ENCODE measurements around the gene GABRR1.

DNA sequence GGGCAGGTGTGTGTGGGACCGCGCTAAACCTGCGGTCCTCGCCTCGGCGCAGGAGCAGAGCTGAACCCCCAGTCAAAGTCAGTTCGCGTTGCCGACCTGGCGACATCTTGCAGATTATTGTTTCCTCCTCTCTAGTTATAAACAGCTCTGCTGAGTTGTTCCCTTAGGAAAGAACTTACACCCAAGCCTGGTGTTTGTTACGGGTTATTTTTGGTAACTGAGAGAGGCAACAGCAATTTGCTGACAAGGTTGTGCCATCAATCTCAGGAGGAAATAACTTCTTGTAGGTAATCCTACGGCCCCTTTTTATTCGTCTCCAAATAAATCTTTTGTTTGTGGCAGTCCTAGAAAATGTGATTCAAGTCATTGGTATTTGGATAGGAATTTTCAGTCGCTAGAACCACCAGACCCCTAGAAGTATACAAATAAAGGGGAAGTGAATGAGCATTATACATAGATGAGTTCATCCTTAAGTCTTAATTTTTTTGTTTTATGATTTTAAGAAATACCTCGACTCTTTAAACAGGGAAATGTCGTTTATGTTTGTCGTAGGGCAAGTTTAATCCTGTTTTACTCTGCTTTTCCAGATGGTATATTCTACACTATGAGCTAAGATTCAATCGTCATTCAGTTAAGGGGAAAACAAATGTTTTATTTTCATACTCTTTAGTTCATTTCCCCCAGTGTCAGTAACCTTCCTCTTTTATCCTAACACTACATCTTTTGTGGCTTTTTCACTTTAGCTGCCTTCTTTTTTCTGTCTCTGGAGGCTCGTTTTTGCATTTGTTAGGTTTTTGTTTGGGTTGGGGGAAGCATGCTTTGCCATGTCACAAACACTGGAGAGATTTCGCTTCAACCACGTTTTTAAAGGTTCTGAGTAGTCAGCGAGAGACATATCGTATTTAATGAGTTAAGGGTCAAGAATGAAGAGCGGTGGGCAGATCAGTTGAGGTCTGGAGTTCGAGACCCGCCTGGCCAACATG lies 70.1 kb downstream of the GABRR1 start:
- TF ChIP-seq, protein P1, sequence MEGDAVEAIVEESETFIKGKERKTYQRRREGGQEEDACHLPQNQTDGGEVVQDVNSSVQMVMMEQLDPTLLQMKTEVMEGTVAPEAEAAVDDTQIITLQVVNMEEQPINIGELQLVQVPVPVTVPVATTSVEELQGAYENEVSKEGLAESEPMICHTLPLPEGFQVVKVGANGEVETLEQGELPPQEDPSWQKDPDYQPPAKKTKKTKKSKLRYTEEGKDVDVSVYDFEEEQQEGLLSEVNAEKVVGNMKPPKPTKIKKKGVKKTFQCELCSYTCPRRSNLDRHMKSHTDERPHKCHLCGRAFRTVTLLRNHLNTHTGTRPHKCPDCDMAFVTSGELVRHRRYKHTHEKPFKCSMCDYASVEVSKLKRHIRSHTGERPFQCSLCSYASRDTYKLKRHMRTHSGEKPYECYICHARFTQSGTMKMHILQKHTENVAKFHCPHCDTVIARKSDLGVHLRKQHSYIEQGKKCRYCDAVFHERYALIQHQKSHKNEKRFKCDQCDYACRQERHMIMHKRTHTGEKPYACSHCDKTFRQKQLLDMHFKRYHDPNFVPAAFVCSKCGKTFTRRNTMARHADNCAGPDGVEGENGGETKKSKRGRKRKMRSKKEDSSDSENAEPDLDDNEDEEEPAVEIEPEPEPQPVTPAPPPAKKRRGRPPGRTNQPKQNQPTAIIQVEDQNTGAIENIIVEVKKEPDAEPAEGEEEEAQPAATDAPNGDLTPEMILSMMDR (IDR thresholded peaks at IDR 0.05): no peak
- TF ChIP-seq POLR2A (IDR thresholded peaks at IDR 0.05): no peak

All from stomach (tissue), 4 donors.